ENCODE results near the gene UTP25.
"Not testable (repeated sequence)": the region's sequence is repeated elsewhere in the genome, so short reads cannot be mapped to it uniquely, and the experiment has no call there.

The UTP25 gene

GRCh38 chr1:209871430-209871829, 43.7 kb downstream of the UTP25 start:
- DNase-seq (ENCODE audit: low read depth) = no peak

- DNase-seq (ENCODE audit: low read depth) = no peak
These were observed 45.5 kb downstream of the UTP25 start for GRCh38 chr1:209873067-209873799.

DNA sequence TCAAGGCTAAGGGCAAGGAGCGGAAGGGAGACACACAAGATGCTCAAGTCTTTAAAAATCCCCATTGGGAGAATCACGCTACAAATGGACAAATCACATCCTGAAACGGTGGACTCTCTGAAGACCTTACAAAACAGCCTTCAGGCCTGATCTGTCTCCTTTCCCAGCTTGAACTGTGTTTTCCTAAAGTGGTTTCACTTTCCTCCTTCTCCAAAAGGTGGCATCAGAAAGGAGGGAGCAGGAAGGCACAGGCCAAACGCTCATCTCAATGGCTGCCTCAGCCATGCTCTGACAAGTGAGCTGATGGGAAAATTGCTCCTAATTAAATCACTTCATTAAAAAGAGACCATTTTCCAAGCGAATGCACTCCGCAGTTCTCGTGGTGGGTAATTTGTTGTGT, 47.7 kb downstream of the UTP25 start:
- no peak for DNase-seq (ENCODE audit: low read depth)

DNA sequence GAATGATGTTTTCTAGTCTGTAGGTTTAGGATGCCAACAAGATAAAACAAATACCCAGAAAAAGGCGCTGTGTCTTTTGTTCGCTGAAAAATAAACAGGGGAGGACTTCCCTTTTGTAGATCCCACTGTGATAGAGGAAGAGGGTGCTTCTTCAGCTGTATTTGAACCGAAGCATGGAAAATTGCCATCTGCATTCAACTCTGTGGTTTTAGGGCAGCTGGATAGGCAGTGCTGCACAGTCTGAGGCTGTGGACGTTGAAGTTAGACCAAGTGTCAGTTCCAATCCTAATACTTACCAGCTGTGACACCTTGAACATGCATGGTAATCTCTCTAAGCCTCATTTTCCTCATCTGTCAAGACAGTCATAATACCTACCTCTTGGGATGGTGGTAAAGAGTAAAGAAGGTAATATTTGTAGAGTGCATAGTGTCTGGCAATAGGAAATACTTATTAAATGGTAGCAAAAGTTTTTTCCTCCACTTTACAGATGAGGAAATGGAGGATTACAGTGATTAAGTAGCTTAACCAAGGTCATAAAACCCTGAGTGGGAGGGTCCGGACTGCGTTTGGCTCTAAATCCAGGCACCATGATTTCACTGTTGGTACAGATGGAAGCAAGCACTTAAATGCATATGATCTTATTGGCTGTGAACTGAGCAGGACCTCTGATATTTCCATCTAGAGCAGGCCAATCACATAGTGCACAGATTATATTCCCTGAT, 48.5 kb downstream of the UTP25 start:
- DNase-seq (ENCODE audit: low read depth) = no peak

- DNase-seq (ENCODE audit: low read depth) = no peak
These were observed 49.5 kb downstream of the UTP25 start for GRCh38 chr1:209877087-209877764.

DNA sequence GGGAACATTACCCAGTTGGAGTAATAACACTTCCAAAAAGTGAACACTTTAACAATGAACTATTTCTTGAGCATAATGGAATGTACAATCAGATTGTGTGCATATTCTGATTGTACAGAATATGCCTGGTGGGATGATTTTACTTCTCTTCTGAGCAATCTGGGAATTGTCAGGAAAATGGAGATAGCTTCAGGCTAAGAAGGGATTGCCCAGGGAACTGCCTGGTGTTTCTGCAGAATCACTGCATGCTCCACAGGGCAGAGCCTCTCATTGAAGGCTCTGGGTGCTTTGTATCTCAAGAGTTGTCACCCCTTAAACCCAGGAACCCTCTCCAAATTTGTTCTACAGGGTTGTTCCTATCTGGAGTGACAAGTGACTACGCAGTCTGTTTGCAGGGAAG, 51.2 kb downstream of the UTP25 start:
- no peak for DNase-seq (ENCODE audit: low read depth)

GRCh38 chr1:209879539-209879938, 51.8 kb downstream of the UTP25 start:
- no peak for DNase-seq (ENCODE audit: low read depth)

GRCh38 chr1:209880031-209880430, 52.3 kb downstream of the UTP25 start:
- DNase-seq (ENCODE audit: low read depth) = no peak

GRCh38 chr1:209881619-209882018, 53.8 kb downstream of the UTP25 start:
- DNase-seq (ENCODE audit: low read depth) = no peak

- DNase-seq (ENCODE audit: low read depth) = no peak
These were observed 54.5 kb downstream of the UTP25 start for GRCh38 chr1:209882286-209882685.

- DNase-seq (ENCODE audit: low read depth) = no peak
These were observed 55.2 kb downstream of the UTP25 start for GRCh38 chr1:209882942-209883340.

- no peak for DNase-seq (ENCODE audit: low read depth)
These were observed 55.7 kb downstream of the UTP25 start for GRCh38 chr1:209883341-209883971.

- DNase-seq (ENCODE audit: low read depth) = no peak
These were observed 56.5 kb downstream of the UTP25 start for GRCh38 chr1:209884249-209884648.

DNA sequence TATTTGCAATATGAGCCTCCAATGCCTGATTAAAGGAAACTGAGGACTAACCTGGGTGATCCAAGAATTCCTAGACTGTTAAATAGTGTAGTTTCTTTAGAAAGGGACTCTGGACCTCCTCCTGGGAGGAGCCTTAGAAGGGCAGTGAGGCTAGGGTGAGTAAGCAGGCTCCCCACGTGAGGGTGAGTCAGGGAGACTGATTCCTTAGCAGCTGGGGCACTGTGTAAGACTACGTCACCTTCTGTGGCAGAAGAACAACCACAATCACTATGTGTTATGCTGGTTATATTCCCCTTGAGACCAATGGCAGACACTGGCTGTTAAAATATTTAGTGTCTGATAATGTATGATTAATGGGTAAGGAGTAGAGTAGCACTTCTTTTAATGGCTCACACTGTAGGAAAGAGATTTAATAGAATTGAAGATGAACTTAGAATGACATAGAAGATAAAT, 56.9 kb downstream of the UTP25 start:
- peak; percentile 37 for DNase-seq (ENCODE audit: low read depth)

DNA sequence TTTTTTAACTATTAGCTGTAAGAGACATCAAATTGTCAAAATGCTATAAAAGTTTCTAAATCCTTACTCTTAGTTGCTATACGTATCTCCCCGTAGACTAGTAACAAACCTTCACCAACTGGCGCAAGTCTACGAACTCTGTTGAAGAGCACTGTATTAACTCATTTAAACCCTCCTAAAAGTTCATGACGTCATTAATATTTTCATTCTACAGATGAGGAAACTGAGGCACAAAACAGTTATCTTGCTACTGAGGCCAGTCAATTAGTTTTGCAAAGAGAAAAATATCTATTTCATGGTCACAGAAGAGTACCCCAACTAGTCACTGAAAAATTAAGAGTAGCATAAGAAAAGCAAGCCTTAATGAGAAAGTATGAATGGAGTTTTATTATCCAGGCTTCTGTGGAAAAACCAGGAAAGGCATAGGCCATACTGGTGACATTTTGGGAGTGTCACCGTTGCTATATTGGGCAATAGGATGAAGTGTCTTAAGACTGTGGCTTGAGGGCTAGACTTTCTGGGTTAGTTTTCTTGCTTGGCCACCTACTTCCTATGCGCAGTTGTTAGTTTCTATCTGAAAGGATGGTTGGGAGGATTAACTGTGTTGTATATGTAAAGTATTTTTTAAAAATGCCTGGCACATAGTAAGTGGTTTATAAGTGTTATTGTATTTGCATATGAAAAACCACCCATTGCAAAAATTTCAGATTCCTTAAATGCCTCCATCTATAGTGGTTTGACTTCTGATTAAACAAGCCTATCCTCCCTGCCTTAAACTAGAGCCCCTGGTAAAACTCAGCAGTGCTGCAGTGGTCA, 57.8 kb downstream of the UTP25 start:
- DNase-seq (ENCODE audit: low read depth) = no peak

DNA sequence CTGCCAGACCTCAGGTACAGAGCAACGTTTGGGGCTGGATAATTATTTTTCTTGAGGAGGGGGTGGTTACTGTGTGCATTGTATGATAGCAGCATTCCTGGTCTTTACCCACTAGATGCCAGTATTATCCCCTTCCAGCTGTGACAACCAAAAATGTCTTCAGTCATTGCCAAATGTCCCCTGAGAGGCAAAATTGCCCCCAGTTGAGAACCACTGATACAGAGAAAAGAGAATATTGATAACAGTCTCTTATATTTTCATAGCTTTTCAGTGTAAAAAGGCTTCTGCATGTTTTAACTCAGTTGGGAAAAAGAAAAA, 58.4 kb downstream of the UTP25 start:
- no peak for DNase-seq (ENCODE audit: low read depth)

DNA sequence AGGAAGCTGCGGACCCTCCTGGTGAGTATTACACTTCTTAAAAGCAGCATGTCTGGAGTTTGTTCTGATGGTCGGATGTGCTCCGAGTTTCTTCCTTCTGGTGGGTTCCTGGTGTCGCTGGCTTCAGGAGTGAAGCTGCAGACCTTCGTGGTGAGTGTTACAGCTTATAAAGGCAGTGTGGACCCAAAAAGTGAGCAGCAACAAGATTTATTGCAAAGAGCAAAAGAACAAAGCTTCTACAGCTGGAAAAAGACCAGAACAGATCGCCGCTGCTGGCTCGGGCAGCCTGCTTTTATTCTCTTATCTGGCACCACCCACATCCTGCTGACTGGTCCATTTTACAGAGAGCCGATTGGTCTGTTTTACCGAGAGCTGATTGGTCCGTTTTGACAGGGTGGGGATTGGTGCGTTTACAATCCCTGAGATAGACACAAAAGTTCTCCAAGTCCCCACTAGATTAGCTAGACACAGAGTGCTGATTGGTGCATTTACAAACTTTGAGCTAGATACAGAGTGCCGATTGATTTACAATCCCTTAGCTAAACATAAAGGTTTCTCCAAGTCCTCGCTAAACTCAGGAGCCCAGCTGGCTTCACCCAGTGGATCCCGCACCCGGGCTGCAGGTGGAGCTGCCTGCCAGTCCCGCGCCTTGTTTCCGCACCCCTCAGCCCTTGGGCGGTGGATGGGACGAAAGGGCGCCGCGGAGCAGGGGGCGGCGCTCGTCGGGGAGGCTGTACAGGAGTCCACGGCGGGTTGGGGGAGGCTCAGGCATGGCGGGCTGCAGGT, 60.7 kb downstream of the UTP25 start:
- not testable (repeated sequence) for DNase-seq (ENCODE audit: low read depth)

- DNase-seq (ENCODE audit: low read depth) = no peak
These were observed 61.3 kb downstream of the UTP25 start for GRCh38 chr1:209889077-209889418.

GRCh38 chr1:209890641-209891330, 63.0 kb downstream of the UTP25 start:
- DNase-seq (ENCODE audit: low read depth) = no peak

- no peak for DNase-seq (ENCODE audit: low read depth)
These were observed 66.0 kb downstream of the UTP25 start for GRCh38 chr1:209893751-209894150.

- peak; percentile 10 for DNase-seq (ENCODE audit: low read depth)
These were observed 67.9 kb downstream of the UTP25 start for GRCh38 chr1:209895709-209896108.
